Measurements from ENCODE around the gene TRIM66. TPM values are rescaled to one million over a fixed set of nuclear protein-coding genes. Genes with fewer than 3 reads are reported as not detected.

Gene TRIM66
- total RNA-seq, 1 donor from 2014 or later: 7.3 TPM

DNA sequence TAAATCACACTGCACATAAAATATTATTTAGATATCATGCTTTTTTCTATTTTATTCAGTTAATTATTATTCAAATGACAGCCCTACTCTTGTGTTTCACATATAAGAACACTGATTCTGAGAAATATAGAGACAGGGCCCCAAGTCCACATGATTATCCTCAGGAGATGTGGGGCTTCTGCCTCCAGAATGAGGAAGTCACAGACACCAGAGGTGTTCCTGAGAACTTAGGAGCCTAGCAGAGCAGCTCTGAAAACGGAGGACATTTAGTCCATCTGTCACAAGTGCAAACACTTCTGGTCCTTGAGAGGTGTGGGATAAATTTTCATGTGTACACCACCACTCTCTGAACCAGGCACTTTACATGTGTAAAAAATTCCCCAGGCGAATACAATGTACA, 26.2 kb downstream of the TRIM66 start:
- DNase-seq (ENCODE audit: low read depth, low spot score): no peak

DNA sequence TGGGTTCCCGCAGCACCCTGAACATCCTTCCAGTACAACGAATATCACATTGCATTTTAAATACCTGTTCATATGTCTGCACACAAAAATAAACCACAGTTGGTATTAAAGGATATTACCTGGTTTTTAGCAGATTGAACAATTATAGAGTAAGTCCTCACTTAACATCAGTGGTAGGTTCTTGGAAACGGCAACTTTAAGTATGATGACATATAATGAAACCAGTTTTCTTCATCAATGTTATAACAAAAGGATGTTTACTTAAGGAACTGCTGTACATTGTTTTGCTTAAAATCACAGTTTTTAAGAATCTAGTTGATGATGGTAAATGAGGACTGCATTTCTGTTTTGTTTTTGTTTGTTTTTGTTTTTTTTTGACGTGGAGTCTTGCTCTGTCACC, 28.0 kb downstream of the TRIM66 start:
- DNase-seq (ENCODE audit: low read depth, low spot score): no peak

DNA sequence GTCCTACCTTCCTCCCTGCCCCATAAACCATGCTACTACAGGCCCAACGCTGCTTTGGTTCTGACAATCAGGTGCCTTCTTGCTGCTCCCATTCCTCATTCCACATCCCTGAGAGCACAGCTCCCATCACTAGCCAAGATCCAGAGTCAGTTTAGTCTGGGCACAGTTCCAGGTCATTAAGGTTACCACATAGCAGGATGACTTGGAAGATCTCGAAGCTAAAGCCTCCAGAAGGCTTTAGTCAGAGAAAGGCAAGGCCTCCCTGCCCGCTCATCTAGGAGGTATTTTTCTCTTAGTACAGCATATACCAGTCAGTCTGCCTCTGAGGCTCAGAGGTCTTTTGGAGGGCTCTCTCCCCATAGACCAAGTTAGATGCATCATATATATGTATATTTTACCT, 30.3 kb downstream of the TRIM66 start:
- no peak for DNase-seq (ENCODE audit: low read depth, low spot score)

DNA sequence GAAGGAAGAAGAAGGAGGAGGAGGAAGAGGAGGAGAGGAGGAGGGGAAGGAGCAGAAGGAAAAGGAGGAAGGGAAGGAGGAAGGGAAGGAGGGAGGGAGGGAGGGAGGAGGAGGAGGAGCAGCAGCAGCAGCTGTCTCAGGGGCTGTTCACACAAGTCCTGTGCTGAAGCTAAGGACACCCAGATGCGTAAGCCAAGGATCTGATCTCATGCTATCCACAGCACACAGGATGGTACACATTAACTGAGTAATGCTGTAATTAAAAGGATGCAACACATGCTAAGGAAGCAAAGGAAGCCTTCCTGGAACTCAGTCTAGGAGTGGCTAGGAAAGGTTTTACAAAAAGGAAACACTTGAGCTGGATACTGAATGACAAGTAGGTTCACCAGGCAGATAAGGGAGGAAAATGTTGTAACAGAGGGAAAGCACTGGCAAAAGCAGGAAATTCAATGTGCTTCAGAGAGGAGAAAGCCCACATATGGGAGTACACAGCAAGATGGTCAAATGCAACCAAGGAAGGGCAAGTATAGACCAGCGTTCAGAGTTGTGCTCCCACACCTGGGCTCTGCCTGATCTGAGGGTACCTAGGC, 32.0 kb downstream of the TRIM66 start:
- no peak for DNase-seq (ENCODE audit: low read depth, low spot score)

DNA sequence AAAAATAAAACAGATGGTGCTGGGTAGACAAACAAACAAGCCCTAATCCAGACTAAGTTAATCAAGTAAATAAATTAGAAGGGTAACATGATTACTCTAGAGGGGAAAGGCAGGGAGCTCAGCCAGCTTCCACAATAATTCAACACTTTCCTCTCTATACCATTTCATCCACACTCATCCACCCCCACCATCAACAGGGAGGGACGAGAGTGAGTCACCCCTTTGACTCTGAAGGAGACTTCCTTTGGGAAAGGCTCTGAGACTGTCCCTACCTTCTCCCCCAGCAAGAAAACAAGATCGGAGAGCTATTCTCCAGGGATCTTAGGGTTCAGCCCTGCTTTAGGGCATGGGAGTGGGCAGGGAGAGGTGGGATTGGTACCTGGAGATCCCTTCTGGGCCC, 33.1 kb downstream of the TRIM66 start:
- no peak for DNase-seq (ENCODE audit: low read depth, low spot score)

DNA sequence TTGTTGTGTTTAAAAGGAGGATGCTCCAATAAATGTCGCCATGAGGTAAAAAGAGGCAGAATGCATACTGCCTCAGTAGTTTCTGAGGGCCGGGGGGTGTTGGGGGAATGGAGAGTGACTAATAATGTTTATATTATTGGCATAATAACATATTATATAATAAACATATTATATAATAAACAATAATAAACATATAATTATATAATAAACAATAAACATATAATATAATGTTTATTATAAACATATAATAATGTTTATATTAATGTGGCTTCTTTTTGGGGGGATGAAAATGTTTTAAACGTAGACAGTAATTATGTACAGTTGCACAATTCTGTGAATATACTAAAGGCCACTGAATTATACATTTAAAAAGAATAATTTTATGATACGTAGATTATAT, 35.6 kb downstream of the TRIM66 start:
- no peak for DNase-seq (ENCODE audit: low read depth, low spot score)

DNA sequence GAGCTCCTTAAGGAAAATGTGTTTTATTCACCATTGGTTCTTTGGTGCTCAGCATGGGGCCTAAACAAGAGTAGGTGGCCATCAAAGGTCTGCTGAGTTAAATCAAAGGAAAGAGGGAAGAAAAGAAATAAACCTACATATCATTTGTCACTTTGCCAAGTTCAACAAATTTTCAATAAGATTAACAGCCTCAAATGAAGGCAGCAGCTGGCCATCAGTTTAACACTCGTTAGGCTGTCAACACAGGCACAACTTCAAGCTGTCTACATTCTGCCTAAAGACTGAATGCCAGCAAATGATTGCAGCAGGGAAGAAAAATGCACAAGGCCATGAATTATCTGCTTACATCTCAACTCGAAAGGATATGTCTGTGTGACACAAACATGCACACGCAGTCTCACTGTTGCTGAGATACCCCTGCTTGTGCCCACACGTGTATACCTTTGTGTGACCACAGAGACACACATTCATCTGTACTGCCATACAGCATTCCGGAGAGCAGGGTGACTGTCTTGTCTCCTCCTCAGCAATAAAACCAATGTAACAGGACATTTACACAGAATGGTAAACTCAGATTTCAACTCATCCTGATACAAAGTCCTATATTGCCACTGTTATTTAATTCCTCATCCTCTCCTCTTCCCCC, 40.1 kb downstream of the TRIM66 start:
- DNase-seq (ENCODE audit: low read depth, low spot score): no peak

DNA sequence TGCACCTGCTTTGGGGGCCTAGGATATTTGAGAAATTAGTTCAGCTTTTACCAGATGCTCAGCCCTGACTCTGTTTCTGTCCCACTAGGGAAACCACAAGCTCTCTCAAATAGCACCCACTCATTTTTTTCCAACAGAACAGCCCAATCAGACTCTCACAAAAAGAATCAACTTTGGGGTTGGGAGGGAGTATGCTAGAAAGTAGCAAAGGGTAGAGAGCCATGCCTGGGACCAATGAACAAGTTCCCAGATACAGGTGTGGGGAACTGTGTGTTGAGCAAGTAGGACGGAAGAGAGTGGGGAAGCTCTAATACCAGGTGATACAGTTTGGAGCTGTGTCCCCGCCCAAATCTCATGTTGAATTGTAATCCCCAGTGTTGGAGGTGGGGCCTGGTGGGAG, 41.1 kb downstream of the TRIM66 start:
- no peak for DNase-seq (ENCODE audit: low read depth, low spot score)

DNA sequence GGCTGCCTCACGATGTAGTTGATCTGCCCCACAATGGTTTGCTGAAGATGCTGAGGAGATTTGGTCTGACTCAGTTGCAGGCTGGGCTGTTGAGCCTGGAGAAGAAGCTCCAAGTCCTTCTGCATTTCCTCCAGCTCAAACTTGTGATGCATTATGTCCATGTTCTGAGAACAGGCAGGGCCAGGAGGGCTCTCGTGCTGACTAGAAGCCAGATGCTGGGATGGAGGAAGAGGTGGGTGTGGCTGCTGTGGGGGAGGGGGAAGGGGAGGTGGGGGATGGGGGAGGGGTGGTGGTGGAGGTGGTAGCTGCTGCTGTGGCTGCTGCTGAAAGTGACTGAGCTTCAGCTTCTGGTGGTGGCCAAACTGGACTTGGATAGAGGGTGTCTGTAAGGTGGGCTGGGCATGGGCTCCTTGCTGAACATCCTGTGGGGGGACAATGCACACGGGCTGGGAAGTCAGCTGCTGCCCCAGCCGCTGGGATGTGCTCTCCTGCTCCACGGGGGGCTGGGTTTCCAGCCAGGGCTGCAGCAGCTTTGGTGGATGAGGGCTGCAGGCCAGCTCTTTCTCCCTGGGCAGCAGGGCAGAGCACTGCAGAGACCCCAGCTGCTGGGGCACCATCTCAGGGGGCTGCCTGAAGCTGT, 42.1 kb downstream of the TRIM66 start:
- DNase-seq (ENCODE audit: low read depth, low spot score): no peak

DNA sequence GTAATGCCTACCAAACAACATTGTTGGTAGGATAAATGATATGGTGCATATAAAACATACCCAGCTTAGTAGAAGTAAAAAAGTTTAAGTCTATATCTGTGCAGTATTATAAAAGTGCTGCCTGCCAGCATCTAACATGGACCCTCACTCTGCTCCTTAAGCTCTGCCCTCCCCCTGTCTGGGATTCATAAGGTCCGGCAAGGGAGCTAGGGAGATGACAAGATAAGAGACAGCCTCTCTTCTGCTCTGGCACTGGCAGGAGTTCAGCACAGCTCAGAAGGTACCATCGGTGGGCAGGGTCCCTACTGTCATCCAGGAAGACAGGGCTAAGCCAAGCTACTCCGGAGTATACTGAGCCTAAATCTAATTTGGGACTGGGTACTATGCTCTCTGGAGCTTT, 42.8 kb downstream of the TRIM66 start:
- DNase-seq (ENCODE audit: low read depth, low spot score): no peak

DNA sequence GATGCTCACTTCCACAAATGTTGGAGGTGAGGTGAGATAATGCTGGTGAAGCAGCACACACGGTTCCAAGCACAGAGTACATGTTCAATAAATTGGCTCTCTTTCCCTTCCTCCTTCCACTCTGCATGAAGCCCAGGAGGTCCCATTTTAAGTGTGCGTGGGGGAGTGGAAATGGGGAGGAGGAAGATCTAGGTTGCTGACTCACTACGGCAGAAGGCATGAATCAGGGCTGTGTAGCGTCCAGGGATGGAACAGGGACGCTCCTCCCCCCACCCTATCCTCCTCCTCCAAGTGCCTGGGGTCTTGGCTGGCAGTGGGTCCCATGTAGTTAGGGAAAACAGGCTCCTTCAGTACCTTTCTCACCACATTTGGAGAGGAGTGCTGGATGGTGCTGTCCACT, 44.2 kb downstream of the TRIM66 start:
- DNase-seq (ENCODE audit: low read depth, low spot score): no peak

DNA sequence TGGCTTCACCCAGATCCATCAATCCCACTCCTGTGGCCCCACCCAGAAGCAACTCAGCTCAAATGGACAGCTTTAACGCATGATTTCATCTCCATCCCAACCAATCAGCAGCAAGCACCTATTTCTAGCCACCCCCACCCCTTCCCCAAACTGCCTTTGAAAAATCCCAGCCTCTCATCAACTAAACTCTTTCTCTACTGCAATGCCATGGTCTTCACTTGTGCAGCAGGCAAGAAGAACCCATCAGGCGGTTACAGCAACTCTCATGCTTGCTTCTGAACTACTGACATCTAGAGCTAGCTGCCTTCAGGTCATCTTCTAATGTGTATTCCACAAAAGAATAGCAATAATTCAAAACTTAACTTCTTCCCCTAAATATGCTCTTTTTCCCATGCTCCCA, 46.3 kb downstream of the TRIM66 start:
- DNase-seq (ENCODE audit: low read depth, low spot score): no peak

DNA sequence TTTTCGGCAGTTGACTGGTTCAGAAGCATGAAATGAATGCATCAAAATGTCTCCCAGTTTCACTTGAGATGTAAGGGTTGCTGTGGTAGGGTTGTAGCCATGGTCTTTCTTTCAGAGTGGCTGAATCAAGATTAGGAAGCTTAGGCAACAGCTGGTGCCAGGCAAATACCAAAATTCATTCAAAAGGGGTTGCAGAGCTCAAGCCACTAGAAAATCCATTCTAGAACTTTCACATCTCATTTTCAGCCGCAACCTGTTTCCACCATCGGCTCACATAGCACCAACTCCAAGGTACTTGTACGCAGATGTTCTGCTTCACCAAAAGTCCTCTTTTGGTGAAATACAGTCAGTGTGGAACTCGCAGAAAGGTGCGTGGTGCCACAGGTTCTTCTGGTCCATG, 48.0 kb downstream of the TRIM66 start:
- DNase-seq (ENCODE audit: low read depth, low spot score): no peak

DNA sequence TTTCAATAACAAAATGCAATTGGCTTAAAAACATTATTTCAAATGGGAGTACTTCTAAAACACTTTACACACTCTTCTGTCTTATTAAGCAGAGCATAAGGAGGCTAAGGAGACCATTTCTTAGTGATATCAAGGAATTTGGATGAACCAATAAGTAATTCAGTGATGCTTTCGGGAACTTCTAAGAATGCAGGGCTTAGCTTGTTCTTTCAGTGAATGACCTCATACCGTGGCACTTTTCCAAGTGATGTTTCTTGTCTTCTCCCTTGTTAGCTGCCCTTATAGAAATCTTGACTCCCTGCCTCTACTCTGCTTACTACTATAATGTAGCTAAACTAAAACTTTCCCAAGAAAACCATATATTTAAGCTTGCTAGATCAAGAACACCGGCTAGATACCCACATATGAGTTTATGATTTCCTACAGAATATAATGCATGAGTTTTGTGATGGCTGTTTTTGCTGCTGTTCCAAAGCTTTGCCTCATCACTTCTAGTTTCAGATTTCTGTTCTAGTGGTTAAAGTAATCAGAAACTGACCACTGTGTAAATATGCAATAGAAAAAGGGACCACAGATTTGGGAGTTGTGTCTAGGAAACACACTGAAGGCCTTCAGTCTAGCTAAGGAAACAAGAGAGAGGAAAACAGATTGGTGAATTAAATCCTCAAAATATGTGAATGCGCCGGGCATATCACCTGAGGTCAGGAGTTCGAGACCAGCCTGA, 50.9 kb downstream of the TRIM66 start:
- no peak for DNase-seq (ENCODE audit: low read depth, low spot score)

DNA sequence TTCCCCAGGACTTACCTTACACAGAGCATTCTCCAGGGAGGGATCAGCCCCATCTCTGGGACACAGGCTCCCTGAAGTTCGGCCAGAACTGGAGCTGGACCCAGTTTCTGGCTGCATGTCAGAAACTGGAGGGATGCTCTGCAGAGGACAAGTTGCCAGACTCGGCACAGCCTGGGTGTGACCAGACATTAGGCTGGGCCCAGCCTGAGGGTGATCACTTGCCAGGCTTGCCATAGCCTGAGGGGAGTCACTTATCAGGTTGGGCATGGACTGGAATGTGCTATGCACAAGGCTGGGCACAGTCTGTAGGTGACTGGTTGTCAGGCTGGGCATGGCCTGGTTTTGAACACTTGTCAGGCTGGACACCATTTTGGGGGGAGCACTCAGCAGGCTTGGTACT, 57.8 kb downstream of the TRIM66 start:
- no peak for DNase-seq (ENCODE audit: low read depth, low spot score)

DNA sequence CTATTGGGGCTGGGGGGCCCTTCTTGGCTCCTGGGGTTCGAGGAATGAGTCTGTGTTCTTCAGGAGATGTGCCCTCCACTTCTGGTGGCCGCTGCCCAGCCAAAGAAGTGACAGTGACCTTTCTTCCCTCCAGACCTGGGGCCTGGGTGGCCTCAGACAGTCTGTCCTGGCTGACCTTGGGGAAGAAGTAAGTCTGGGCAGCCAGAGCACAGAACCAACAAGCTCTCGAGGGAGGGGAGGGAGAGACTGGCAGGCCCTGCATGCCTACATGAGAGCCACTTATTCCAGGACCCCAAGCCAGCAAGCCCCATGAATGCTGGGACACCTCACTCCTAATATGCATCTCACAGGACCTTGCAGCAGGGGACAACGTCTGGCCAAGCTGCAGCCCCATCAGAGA, 61.3 kb downstream of the TRIM66 start:
- DNase-seq (ENCODE audit: low read depth, low spot score): no peak

DNA sequence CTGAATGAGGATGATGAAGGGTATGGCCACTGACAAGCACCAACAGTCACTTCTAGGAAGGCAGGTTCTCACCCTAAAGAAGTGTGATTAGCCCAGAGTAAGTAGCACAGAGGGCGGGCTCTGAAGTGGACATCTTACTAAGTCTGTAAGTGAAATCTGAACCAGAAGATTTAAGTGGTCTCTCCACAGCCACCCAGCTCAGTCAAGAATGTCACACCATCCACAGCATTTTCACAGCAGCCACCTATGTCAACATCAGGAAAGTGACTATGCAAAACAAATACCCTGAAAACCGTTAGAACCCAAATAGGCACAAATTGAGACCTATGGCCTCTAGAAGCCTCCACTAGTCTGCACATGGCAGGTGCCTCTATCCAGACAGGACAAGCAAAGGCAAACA, 65.4 kb downstream of the TRIM66 start:
- no peak for DNase-seq (ENCODE audit: low read depth, low spot score)

DNA sequence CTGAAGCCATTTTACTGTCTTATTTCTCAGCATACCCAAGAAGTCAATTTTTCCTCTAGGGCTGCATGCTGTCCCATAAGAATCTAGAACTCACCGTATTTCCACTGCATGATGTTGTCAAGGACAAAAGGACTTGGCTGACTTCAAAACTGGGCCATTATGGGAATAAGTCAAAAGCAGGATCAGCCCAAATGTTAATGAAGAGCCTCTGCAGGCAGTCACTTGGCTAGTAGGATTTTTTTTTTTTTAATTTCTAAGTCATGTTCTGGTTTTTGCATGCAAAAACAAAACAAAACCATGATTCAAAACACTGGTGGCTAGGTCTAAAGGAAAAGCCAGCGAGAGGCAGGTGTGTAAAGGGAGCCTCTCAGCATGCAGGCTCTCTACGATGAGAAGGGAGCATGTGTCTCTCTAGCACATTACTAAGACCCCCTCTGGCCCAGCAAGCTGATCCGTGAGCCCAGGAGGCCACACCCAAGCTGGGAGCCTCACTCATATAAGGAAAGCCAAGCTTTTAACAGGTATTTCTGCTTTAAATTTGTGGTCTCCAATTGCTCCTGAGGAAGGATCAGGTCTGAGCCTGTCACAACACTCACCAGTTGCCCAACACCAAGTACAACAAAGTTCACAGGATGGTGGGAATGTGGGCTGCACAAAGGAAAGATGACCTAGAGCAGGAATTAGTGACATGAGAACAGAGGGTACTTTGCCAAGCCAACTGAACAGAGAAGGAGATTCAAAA, 67.0 kb downstream of the TRIM66 start:
- no peak for DNase-seq (ENCODE audit: low read depth, low spot score)

DNA sequence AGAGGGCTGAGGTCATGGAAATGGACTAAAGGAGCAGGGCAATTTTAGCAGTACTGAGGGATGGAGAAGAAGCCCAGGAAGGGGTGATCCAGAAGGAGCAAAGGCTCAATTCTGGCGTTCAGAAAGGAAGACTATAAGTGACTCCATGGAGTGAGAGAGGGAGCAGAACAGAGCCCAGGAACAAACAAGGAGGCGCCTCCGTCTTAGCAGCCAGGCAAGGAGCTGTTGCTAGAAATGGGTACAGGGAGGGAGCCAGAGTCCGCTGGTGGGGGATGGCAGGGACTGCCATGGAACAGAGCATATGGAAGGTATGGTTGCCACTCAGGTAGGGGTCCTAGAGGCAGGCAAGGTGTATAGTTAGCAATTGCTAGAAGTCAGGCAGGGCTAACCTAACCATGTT, 68.0 kb downstream of the TRIM66 start:
- no peak for DNase-seq (ENCODE audit: low read depth, low spot score)

DNA sequence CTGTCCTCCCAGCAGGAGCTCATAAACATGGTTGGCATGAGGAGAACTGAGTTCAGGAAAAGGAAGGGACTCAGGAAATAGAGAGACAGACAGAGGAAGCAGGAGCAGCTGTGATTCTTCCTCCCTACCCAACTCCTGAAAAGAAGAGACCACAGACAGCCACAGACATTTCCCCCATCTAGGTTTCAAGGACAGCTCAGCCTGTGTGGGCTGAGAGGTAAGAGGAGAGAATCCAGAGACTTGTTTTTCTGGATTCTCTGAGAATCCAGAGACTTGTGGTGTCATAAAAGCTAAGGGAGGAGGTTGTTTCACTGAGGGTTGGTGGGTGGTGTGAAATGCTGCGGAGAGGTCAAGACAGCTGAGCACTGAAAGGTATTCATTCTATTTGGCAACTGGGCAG, 69.4 kb downstream of the TRIM66 start:
- no peak for DNase-seq (ENCODE audit: low read depth, low spot score)

DNA sequence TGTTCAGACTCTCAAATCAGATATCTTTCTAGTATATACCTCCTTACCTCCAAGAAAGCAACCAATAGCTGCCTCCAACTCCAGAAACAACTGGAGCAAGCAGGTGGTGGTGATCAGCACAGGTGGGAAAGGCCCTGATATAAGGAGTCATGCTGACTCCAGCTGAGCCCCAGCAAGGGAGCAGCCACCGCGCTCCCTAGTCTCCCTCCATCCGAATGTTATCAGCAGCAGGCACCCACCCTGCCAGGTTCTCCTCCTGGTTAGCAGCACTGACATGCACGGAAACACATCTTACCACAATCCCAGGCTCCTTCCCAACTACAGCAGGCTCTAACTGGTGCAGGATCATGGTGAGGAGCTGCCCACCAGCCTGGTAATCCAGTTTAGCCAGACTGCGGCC, 69.9 kb downstream of the TRIM66 start:
- no peak for DNase-seq (ENCODE audit: low read depth, low spot score)

DNA sequence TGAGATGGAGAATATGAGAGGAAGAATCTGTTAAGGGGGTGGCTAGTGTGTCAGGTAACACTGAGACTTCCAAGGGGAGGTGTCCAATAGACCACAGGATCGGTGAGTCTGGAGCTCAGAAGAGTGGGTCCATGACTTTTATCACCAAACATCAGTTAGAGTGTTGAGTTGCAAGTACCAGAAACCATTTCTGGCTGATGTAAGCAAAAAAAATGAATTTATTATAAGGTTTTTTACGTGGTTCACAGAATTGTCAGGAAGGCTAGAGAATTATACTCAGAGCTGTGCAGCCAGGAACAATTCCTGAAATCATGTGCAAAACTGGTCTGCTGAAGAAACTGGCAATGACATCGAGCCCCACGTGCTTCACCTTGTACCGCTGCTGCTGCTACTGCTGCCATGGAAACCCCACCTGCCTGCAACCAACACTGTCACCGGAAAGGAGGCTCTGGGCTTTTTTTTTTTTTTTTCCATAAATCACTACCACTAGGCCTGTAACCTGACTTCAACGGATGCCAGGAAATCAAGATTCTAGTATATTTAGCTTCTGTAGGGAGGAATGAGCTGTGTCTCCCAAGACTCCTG, 71.8 kb downstream of the TRIM66 start:
- DNase-seq (ENCODE audit: low read depth, low spot score): no peak
